Measurements from ENCODE around the gene PCDHA3.
"Not testable (repeated sequence)": the region's sequence is repeated elsewhere in the genome, so short reads cannot be mapped to it uniquely, and the experiment has no call there.

PCDHA3 gene

DNA sequence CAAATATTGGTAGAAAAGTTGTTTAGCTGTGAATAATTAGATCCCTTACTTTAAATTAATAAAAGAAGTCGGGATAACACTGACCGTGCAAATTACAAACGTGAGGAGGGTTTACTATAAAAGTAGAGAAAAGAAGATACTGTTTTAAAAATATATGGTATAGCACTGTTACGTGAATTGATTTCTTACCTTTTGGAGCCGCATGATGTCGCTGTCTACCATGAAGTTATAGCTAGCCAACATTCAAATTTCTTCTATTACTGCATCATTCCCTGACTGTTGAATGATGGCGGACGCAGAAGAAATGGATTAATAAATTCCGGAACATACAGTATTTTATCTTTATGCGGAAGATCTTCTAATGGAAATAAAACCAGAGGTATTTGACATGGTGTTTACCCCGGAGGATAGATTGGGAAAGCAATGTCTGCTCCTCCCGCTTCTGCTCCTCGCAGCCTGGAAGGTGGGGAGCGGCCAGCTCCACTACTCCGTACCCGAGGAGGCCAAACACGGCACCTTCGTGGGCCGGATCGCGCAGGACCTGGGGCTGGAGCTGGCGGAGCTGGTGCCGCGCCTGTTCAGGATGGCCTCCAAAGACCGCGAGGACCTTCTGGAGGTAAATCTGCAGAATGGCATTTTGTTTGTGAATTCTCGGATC lies 27.0 kb downstream of the PCDHA3 start, which contains the start of gene PCDHA6:
PCDHA6 (plus strand) TSS at position 257 of the 658 bp plus-strand sequence; CDS start at position 389, 132 bp downstream.
- H3K27ac ChIP-seq, result no peak within 1 kb of the TSS
- TF ChIP-seq ZFX (IDR thresholded peaks at IDR 0.05), result no peak
- TF ChIP-seq, protein P1, sequence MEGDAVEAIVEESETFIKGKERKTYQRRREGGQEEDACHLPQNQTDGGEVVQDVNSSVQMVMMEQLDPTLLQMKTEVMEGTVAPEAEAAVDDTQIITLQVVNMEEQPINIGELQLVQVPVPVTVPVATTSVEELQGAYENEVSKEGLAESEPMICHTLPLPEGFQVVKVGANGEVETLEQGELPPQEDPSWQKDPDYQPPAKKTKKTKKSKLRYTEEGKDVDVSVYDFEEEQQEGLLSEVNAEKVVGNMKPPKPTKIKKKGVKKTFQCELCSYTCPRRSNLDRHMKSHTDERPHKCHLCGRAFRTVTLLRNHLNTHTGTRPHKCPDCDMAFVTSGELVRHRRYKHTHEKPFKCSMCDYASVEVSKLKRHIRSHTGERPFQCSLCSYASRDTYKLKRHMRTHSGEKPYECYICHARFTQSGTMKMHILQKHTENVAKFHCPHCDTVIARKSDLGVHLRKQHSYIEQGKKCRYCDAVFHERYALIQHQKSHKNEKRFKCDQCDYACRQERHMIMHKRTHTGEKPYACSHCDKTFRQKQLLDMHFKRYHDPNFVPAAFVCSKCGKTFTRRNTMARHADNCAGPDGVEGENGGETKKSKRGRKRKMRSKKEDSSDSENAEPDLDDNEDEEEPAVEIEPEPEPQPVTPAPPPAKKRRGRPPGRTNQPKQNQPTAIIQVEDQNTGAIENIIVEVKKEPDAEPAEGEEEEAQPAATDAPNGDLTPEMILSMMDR (conservative IDR thresholded peaks at IDR 0.05), result peak; percentile 49

- no peak overlapping the region for H3K27ac ChIP-seq
- TF ChIP-seq, protein P1 (conservative IDR thresholded peaks at IDR 0.05), result peak; percentile 36; the same call in 1 of the 2 replicates
- TF ChIP-seq ZFX (IDR thresholded peaks at IDR 0.05), result no peak
These were observed 27.5 kb downstream of the PCDHA3 start for GRCh38 chr5:140828362-140828737.

- not testable (repeated sequence) for H3K27ac ChIP-seq
These were observed 28.9 kb downstream of the PCDHA3 start for GRCh38 chr5:140829511-140830501.

DNA sequence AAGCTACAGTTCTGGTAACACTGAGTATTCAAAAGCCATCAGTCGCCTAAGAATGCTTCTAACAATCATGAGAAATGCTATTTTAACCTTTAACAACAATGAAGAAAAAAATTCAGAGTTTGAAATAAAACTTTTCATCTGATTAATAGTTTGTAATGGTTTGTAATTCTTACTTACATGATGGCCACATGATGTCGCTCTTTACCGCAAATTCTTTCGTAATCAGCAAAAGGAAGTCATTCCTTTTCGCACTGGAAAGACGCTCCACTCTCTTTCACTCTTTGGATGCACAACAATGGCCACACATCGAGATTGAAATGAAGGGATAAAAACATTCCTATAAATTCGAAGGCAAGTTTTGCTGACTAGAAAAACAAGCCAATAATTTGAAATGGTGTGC lies 33.1 kb downstream of the PCDHA3 start, which contains the start of gene PCDHA7:
PCDHA7 (plus strand) TSS at position 277 of the 400 bp plus-strand sequence; CDS start at position 392, 115 bp downstream.
- TF ChIP-seq ZFX (IDR thresholded peaks at IDR 0.05), result no peak
- TF ChIP-seq, protein P1 (conservative IDR thresholded peaks at IDR 0.05), result peak; percentile 57
- no peak within 1 kb of the TSS for H3K27ac ChIP-seq

- H3K27ac ChIP-seq, result not testable (repeated sequence)
- TF ChIP-seq, protein P1 (conservative IDR thresholded peaks at IDR 0.05), result peak; percentile 36; the same call in 1 of the 2 replicates
These were observed 33.7 kb downstream of the PCDHA3 start for GRCh38 chr5:140834439-140835008.

DNA sequence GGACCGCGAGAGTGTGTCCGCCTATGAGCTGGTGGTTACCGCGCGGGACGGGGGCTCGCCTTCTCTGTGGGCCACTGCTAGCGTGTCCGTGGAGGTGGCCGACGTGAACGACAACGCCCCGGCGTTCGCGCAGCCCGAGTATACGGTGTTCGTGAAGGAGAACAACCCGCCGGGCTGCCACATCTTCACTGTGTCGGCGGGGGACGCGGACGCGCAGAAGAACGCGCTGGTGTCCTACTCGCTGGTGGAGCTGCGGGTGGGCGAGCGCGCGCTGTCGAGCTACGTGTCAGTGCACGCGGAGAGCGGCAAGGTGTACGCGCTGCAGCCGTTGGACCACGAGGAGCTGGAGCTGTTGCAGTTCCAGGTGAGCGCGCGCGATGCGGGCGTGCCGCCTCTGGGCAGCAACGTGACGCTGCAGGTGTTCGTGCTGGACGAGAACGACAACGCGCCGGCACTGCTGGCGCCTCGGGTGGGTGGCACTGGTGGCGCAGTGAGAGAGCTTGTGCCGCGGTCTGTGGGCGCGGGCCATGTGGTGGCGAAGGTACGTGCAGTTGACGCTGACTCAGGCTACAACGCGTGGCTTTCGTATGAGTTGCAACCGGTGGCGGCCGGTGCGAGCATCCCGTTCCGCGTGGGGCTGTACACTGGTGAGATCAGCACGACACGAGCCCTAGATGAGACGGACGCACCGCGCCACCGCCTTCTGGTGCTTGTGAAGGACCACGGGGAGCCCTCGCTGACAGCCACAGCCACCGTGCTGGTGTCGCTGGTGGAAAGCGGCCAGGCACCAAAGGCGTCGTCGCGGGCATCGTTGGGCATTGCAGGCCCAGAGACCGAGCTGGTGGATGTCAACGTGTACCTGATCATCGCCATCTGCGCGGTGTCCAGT lies 35.0 kb downstream of the PCDHA3 start:
- H3K27ac ChIP-seq, result no peak overlapping the region
- TF ChIP-seq, protein P1 (conservative IDR thresholded peaks at IDR 0.05), result no peak
- no peak for TF ChIP-seq ZFX (IDR thresholded peaks at IDR 0.05)

All from C4-2B (cell line).